GF-D8 (cell line): ENCODE data around the gene MANEAL.
A peak's percentile ranks its signal among the peaks of the same experiment; 100 is the strongest.

ENCODE experiments used
- DNase-seq: peaks from one replicate; lab custom pipeline; 2025; lab: John Stamatoyannopoulos, UW

The MANEAL gene

GRCh38 chr1:37828410-37829074, 34.9 kb downstream of the MANEAL start:
- no peak for DNase-seq

- no peak for DNase-seq
These were observed 37.5 kb downstream of the MANEAL start for GRCh38 chr1:37831109-37831508.

GRCh38 chr1:37831809-37832208, 38.2 kb downstream of the MANEAL start:
- DNase-seq = no peak

DNA sequence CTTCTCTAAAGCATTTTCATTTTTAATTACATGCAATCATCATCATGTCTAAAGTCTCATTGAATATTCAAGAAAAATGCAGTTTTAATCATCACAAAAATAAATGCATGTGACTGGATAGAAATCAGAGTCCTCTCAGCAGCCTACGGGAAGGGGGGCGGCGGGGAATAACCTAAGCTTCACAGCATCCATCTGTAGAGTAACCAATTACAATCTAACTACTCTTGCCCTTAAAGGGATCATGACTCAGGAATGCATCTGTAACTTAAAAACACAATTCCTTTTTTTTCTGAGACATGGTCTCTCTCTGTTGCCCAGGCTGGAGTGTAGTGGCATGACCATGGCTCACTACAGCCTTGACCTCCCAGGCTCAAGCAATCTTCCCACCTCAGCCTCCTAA, 43.1 kb downstream of the MANEAL start:
- DNase-seq = no peak

DNA sequence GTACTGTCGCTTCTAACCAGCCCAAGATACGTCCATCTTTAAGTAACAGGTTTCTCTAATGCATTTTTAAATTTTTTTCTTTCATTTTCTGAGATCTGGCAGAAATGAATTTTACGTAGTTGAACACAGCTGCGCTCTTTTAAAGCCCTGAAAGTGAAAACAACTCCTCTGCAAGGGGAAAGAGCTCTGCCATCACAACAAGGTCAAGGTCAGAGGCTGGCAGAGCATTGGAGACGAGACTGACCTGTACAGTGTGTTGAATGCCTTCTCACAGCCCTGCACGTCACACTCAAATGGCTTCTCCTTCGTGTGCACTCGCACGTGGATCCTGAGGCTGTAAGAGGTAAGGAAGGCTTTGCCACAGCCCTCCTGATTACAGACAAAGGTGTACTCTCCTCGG, 46.0 kb downstream of the MANEAL start:
- no peak for DNase-seq

- DNase-seq = no peak
These were observed 47.1 kb downstream of the MANEAL start for GRCh38 chr1:37840711-37841110.

GRCh38 chr1:37841652-37842051, 48.0 kb downstream of the MANEAL start:
- DNase-seq = no peak

DNA sequence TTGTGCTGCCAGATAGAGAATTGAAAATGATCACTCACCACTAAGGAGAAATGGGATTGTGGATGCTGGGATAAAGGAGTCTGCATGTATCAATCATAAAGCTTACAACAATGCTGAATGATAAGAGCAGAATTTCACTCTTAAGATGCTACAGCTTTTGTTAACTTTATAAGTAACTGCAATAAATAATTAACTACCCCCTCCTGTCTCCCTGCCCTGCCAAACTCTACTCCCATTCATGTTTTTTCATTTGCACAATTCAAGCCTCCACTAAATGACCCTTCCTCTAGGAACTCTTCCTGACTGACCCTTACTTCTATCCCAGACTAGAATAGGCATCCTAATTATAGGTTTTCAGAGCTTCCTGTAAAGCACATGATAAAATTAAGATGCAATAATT, 50.9 kb downstream of the MANEAL start:
- no peak for DNase-seq

- DNase-seq = no peak
These were observed 51.5 kb downstream of the MANEAL start for GRCh38 chr1:37845049-37845646.

DNA sequence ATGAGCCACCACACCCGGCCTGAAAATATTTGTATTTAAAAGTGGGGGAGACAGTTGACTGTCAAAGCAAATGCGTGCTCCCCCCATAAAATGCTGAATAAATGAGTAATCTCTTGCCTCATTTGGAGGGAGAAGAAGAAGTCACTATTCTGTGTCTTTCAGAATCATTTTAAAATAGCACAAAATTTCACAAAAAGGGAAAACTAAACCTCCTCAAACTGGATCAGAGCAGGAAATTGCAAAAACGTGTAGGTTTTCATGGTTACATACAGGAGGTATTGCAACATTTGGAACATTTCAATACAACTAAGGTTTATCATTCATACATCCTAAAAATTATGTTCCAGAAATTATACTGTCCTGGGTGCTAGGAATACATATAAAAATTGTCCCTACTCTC, 52.1 kb downstream of the MANEAL start:
- DNase-seq = peak; percentile 82

DNA sequence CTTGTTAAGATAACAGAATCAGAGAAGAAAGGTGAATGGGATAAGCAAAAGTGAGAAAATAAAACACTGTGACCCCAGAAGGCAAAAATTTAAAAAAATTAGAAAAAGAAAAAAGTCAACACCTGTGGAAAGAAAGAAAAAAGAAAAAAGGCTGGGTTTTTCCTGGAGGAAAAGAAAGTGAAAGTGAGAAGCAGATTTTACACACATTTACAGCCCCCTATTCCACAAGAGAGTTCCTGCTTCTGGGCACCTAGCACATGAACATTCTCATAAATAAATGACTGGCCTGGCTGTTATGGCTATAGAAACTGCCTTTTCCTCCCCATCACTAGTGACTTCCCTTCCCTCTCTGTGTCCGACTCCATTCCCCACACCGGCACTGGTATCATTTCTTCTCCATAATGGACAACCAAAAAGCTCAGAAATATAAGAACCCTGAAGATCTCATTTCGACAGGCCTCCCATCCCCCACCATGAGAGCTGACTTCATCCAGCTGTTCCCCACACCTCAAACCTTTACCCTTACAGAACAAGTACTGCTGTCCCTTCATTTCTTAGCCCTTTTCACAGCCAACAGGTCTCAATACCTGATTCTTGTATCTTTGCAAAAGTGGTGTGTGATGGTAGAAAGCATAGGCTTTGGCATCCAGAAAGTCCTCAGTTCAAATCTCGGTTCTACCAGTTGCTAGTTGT, 53.1 kb downstream of the MANEAL start:
- DNase-seq = no peak

- no peak for DNase-seq
These were observed 55.8 kb downstream of the MANEAL start for GRCh38 chr1:37849480-37849879.

GRCh38 chr1:37850352-37850955, 56.8 kb downstream of the MANEAL start:
- DNase-seq = peak; percentile 77
